HG03175 (cell line): ENCODE results near the gene MEIOB.

Experiments used
- ATAC-seq: cut with Tn5 transposase; IDR thresholded peaks from one replicate; pipeline ENCODE4 v1.9.1; 2021; ENCODE audit warnings: mild to moderate bottlenecking, moderate library complexity; ENCODE audit not compliant: unreplicated experiment

MEIOB gene

DNA sequence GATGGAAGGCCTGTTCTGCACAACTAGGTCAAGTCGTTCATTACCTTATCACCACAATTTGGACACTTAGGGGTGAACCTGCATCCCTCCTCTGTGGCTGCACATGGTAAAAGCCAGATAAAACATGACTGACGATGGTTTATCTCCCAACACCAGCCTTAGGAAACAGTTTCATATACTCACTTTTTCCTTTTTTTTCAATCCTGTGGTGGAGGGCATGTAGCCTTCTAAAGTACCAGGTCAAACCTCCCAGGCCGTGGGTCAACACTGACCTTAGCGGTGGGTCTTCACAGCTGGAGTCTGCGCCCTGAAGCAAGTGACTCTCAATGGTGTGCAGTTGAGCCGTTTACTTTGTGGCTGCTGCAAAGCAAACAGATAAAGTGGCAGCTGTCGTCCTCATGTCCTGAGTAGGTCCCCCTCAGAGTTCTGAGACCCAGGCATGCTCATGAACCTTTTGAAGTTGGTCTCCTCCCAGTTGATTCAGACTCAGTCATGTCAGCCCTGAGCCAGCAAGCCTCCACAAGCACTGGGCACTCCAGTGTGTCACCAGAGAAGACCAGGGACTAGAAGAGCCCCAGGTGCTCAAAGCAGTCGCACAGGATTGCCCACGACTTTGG lies 39.0 kb downstream of the MEIOB start:
- ATAC-seq, result no peak

DNA sequence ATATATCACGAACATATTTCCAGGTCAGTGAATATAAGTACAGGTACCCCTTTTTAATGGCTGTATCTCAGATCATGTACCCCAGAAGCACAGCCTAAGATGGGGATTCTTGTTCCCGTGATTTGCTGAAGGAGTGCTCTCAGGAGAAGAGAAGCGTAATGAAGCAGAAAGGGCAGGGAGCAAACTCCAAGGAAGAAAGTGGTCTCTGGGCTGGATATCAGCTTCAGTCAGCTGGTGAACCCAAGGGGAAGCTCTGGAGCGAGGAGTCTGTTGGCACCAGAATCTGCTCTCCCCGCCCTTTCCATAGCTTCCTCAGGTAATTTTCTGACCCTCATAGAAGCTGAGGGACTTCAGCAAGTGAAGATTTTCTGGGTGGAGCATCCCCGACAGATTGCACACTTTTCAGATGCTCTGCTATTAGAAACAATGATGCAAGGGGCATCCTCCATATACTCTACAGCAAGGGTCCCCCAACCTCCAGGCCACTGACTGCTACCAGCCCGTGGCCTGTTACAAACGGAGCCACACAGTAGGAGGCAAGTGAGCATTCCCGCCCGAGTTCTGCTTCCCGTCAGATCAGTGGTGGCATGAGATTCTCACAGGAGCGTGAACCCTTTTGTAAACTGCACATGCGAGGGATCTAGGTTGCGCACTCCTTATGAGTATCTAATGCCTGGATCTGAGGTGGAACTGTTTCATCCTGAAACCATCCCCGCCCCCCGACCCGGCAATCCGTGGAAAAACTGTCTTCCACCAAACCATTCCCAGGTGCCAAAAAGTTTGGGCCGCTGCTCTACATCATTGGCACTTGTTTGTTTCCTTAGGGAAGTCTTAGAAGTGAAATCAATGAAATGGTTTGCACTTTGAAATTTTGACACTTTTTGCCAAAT lies 40.5 kb downstream of the MEIOB start:
- ATAC-seq, result no peak

DNA sequence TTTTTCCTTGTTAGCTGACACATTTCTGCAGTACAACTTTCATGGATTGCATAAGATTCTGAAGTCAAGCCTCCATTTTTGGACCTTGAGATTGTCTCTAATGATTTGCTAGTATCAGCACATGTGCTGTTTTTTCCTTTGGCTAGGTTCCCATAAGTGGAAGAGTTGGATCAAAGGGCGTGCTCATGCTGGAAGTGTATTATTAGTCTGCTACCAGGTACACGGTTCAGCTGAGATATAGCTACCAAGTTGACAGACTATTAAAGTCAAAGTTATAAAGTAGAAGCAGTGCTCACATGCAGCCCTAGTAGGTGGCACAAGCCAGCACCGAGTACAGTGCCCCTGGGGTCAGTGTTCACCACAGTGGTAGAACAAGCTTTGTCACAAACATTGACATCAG lies 41.8 kb downstream of the MEIOB start:
- no peak for ATAC-seq

DNA sequence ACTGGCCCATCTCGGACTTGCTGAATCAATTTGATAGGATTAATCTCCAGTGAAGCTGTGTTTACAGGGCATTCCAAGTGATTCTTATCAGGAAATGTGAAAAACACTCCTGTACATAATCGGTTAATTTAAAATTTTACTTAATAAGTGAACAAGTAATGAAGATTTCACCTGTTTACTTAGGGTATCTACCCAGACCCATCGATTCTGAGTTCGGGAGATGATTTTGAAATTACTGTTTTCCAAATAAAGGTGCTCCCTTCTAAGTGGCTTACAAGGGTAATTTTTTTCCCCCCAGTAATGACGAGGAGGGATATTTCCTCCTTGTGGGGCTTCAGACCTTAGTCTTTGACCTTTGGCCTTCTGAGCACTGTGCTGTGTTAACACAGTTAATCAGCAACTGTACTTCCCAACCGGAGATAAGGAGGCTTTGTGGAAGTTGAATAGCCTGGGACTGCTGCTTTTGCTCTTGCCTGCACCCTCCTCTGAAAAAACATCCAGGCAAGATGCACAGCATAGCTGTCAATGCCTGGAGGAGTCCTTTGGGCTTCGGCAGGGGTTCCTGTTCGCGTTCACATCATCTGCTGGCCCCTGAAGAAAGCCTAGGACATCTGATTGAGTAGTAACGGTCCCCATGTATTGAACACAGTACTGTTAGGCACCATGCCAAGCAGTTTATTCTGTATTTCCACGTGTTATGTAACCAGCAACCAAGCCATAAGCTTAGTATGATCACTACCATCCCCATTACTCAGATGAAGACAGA lies 43.1 kb downstream of the MEIOB start:
- ATAC-seq, result no peak

DNA sequence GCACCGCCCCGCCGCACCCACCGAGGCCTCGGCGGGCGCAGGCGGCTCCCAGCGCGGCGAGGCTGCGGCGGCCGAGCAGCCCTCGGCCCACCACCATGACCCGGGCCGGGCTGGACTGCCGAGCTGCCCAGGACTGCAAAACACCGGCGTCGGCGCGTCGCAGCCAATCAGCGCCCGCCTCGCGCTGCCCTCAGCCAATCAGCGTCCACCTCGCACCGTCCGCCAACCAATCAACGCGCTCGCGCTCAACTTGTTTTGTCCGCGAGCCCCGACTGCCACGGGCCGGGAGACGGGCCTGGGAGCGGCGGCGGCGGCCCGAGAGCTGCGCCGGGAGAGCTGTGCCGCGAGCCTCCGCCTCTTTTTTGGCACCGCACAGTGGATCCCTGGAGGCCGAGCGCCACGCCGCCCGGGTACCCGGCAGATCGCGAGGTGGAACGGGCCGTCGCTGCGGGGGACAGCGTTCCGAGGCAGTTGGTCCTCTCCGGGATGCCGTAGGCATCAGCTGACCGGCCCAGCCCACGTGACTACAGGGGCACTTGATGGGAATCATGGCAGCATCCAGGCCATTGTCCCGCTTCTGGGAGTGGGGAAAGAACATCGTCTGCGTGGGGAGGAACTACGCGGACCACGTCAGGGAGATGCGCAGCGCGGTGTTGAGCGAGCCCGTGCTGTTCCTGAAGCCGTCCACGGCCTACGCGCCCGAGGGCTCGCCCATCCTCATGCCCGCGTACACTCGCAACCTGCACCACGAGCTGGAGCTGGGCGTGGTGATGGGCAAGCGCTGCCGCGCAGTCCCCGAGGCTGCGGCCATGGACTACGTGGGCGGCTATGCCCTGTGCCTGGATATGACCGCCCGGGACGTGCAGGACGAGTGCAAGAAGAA lies 45.0 kb downstream of the MEIOB start, which contains the start of the genes FAHD1 and HAGH:
Gene FAHD1, plus strand, starts transcription at position 516 of the 883 bp plus-strand sequence. Its CDS starts 33 bp downstream, at position 549.
Gene HAGH, minus strand, starts transcription at position 135 of the 883 bp plus-strand sequence. Its CDS starts 38 bp downstream, at position 97.
- peak; percentile 83 for ATAC-seq

DNA sequence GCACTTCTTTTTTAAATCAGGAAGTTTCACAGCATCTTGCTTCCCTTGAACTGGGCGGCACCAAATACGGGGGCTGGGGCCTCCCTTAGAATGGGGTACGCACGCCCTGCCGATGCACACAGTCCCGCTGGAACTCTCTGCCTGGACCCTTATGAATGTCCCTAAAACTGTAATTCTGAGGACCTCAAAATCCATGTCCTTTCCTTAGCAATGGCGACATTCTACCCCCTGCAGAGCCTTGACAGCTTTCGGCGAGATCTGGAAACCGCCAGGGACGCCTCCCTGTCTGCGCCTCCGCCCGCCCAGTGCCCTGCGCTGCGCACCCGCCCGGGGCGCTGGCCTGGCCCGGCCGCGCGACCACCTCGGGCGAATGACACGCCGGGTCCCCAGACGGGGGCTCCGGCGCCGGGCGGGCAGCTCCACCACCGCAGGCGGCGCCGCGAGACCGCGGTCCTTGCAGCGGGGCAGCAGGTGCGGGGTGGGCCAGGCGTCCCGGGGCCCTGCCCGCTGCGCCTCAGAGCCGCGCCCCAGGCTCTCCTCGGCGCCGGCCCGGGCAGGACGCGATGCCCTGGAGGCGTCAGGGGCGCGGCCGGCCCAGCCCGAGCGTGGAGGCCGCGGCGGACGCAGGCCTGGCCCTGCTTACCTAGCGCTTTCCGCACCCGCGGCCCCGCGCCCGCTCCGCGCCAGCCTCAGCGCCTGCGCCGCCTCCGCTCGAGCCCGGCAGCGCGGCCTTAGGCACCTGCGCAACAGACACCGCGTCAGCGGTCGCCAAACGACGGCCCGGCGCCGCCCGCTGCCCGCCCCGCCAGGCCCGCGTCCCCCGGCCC lies 45.9 kb downstream of the MEIOB start:
- peak; percentile 44 for ATAC-seq

DNA sequence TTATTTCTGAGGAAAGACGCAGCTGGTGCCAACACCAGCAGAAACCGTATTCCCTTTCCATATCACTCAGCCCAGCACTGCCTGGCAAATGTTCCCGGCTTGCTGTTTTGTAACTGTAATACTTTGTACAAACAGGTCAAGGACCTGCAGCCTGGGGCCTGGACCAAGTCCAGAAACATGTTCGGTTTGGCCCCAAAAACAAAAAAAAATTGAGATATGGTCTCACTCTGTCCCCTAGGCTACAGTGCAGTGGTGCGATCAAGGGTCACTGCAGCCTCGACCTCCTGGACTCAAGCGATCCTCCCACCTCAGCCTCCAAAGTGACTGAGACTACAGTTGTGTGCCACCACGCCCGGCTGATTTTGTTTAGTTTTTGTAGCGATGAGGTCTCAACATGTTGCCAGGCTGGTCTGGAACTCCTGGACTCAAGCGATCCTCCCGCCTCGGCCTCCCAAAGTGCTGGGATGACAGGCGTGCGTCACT lies 46.5 kb downstream of the MEIOB start:
- ATAC-seq, result no peak

DNA sequence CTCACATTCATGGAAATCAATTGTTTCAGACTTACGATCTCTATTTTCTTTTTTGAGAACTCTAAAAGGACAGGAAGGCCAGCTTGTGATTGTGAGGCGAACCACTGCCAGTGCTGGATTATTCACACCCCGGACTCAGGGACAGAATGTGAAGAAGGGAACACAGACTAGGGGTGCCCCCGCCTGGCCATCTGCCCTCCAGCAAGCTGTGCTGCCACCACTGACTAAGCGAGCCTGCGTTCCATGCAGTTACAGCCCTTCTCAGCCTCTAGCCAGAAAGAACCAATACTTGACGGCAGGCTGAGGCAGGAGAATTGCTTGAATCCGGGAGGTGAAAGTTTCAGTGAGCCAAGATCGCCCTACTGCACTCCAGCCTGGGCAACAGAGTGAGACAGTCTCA lies 48.1 kb downstream of the MEIOB start:
- no peak for ATAC-seq

DNA sequence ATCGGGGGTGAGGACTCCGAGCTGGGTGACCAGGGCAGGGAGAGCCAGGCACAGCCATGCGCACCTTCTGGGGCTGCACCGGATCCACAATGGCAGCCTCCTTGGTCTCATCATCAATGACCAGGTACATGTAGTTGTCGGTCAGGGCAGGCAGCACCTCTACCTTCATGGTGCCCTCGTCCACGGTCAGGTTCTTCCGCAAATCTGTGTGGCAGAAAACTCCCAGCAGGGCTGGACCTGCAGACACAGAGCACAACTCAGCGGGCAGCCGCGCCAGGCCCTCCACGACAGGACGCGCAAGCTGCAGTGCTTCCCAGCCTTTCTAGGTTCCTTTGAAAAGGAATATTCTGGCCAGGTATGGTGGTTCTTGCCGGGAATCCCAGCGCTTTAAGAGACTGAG lies 49.2 kb downstream of the MEIOB start:
- no peak for ATAC-seq

DNA sequence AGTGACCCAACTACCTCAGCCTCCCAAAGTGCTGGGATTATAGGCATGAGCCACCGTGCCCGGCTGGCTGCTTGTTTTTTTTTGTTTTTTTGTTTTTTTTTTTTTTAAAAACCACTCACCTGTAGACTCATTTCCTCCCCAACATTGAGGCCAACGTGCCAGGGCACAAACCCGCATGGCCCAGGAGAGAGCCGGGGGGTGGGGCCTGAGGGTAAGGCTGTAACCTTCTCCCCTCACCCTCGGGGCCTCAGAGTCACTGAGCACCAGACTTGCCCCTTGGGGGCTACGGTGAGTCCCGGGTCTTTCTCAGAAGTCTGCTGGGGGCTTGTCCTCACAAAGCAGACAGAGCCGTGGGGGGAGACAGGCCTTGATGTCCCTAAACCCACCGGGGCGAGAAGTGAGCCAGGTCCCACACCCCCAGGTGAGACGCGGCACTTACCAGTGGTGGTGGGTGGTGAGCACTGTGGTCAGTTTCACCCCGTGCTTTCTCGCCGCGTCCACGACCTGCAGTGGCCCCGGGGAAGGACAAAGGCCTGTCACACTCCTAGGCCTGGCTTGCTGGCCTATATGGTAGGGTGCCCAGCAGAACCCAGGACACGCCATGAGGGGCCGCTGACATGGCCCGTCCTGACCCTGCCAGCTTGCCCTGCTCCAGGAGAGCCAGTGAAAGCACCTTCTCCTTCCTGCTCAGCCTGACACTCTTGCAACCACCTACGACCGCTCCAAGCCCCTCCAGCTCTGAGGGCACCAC lies 49.9 kb downstream of the MEIOB start:
- ATAC-seq, result no peak

DNA sequence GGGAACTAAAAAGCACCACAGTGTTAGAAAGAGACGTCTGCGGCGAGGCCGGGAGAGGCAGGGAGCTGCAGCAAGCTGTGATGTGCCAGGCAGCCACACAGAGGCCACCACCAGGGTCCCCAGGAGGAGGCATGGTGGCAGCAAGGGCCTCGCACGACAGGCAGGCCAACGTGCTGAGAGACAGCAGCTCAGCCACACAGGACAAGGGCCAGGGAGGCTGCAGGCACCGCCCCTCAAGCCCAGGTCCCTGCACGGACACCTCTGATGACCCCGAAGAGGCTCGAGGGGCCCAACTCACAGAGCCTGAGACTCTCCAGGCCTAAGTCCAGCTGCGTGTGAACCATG lies 51.0 kb downstream of the MEIOB start:
- ATAC-seq, result no peak

DNA sequence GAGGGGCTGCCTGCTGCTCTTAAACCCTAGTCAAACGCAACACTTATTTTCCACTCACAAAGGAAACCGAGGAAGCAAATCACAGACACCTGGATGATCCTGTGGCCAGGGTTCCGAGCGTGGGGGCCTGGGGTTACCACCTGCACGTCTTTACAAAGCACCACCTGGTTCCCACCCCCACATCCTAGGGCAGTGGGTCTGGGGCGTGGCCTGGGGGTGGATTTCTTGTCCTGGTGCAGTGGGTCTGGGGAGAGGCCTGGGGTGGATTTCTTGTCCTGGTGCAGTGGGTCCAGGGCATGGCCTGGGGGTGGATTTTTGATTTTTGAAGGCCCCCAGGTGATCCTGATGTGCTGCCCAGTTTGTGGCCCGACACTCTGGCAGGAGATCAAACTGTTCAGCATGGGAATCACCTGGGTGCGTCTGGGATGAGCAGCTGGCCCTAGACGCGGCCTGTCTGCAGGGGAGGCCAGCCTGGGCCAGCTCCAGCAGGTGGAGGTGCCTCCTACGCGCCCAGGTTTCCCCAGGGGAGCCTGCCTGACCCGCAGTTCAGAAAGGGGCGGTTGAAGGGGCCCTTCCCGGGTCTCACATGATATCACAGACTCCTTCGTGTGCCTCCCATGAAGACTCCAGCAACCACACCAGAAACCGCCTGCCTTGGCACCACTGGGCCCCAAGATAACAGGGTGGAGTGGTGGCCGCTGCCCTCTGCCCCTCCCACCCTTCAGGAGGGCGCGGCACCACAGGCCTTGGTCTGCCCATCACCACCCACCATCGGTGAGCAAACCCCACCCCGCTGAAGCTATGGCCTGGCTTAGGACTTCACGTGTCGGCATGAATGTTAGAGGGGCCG lies 51.6 kb downstream of the MEIOB start:
- ATAC-seq, result no peak

DNA sequence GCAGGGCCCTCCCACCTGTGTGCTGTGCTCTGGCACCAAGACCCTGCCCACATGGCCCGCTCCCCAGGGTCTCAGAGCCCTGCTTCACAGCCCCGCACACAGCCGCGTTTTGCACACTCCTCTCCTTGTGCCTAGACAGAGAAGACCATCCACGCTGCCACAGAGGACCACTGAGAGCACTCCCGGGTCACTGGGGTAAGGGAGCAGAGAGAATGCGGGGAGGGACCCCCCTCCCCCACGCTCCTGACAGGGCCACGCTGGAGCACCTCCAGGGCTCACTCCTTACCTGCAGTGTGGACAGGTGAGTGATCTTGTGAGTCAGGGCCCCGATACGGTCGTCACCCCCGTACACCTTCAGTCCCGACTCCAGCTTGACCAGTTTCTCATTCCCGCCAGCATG lies 52.4 kb downstream of the MEIOB start:
- ATAC-seq, result no peak

DNA sequence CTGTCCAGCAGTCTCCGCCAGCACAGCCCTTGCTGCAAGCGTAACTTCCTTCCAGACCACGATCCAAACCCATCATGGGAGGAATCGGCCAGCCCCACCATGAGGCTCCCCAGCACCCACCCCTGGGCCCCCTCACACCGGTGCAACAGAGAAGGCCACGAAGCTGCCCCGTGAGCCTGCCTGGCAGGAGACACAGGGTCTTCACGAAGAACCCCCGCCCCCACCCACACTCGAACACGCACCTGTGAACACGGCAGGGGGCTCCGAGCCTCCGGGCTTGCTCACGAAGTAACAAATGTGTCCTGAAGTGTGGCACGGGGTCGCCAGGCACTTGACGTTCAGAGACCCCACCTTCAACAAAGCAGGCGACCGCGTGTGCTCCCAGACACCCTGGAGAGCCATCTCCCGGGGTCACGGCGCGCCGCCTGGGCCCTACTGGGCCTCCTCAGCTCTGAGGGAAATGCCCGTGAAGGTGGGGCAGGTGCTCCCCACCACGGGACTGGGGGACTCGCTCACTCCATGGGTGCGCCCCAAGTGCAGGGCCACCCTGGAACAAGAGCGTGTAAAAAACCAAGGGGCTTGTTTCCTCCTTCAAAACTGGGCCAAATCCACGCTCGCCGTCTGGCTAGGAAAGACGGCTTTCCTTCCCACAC lies 53.0 kb downstream of the MEIOB start:
- ATAC-seq, result no peak

DNA sequence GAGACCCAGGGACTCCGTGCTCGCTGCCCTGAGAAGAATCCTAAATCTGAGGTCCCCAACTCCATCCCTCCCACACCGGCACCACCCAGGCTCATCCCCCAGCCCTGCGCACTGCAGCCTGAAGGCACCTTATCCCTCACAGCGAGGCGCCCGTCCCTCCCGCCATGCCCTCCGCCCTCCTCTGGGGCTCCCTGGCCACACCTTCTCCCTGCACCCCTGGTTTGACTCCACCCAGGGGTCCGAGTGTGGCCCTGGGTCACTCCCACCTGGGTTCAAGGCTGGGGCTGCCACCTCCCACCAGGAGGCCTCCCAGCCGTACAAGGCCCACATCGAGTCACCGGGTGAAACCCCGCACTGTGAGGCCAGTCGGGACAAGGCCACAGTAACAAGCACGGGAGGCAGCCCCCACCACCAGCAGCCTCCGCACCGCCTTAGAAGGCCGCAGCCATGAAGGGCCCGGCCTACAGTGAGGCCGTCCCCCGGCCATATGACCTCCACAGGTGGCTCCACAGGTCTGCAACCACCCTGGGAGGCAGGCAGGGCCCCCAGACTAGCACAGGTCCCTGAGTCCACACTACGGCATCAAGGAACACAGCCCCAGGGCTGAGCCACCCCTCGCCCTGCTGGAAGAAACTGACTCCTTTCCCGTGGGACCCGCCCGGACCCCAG lies 53.6 kb downstream of the MEIOB start:
- ATAC-seq, result no peak

DNA sequence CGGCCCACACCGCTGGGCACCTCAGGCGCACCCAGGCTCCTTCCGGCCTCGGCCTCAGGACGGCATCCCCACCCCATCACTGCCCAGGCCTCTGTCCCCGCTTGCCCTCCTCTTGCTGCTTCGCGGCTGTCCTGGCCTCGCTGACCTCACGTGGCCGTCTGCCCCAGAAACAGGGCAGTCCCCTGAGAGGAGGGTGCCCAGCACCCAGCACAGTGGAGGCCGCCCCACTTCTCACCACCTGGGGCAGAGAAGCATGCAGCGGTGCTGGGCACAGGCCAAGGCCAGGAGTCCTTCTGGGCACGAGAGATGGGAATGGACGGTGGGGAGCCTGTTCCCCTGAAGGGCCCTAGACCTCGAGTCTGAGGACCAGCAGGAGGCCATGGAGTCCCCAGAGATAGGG lies 54.2 kb downstream of the MEIOB start:
- no peak for ATAC-seq

DNA sequence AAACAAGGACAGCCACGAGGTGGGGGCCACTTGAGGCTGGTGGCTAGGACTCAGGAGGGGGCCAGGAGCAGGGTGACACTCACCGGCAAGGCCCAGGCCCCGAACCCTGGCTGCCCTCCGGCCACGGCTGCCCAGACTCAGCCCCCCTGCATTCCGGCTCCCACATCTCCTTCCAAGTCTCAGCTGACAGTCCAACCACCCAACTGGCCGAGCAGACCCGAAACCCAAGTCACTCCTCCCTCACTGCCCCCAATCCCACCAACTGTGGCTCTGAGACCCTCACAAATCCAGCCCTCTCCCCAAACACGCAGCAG lies 54.7 kb downstream of the MEIOB start:
- no peak for ATAC-seq
